ENCODE results near the gene SLC35E3.
"Not testable (repeated sequence)": the region's sequence is repeated elsewhere in the genome, so short reads cannot be mapped to it uniquely, and the experiment has no call there.

Gene SLC35E3

DNA sequence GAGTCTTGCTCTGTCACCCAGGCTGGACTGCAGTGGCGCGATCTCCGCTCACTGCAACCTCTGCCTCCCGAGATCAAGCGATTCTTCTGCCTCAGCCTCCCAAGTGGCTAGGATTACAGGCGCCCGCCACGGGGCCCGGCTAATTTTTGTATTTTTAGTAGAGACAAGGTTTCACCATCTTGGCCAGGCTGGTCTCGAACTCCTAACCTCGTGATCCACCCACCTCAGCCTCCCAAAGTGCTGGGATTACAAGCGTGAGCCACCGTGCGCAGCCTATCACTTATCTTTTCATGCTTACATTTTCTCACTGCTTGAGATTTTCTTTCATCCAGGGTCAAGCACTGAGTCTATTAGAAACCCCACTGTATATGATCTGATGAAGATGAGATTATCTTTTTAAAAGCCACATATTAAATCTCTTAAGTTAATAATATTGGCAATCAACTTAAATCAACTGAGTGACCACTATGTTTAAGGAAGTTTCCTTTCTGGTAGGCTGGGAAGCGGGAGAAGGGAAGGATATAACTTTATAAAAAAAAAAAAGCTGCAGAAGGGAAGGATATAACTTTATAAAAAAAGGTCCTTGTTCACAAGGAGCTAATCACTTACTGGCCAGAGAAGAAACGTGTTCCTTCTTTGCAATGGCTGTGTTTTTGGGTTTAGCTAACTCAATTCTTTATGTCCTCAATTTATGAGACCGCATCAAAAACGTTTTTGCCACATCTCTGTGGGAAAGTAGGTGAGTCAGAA is 60.7 kb downstream of the SLC35E3 start:
- H3K27me3 Mint-ChIP-seq: no peaks in the 10 kb centered on the region
- H3K36me3 Mint-ChIP-seq (ENCODE audit: low read depth): peaks cover 38% of the 10 kb centered on the region
- peaks cover 13% of the 10 kb centered on the region for H3K4me1 Mint-ChIP-seq (ENCODE audit: low read depth)
- H3K27ac Mint-ChIP-seq: peak overlapping the region; percentile 99
- intact Hi-C loops (cut with micrococcal nuclease): loop anchor here (5.0 kb wide), 1 partner anchor 34 kb away; no protein-coding TSS in a partner anchor
- no peaks in the 10 kb centered on the region for H3K9me3 Mint-ChIP-seq
- H3K4me3 Mint-ChIP-seq: no peak overlapping the region

DNA sequence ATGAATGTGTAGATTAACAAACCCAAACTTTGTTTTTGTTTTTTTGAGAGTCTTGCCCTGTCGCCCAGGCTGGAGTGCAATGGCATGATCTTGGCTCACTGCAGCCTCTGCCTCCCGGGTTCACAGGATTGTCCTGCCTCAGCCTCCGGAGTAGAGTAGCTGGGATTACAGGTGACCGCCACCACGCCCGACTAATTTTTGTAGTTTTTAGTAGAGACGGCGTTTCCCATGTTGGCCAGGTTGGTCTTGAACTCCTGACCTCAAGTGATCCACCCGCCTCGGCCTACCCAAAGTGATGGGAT is 61.2 kb downstream of the SLC35E3 start:
- peak overlapping the region; percentile 99 for H3K27ac Mint-ChIP-seq
- intact Hi-C loops (cut with micrococcal nuclease): loop anchor here (5.0 kb wide), 1 partner anchor 35 kb away; no protein-coding TSS in a partner anchor
- H3K4me3 Mint-ChIP-seq: peak overlapping the region; percentile 89

DNA sequence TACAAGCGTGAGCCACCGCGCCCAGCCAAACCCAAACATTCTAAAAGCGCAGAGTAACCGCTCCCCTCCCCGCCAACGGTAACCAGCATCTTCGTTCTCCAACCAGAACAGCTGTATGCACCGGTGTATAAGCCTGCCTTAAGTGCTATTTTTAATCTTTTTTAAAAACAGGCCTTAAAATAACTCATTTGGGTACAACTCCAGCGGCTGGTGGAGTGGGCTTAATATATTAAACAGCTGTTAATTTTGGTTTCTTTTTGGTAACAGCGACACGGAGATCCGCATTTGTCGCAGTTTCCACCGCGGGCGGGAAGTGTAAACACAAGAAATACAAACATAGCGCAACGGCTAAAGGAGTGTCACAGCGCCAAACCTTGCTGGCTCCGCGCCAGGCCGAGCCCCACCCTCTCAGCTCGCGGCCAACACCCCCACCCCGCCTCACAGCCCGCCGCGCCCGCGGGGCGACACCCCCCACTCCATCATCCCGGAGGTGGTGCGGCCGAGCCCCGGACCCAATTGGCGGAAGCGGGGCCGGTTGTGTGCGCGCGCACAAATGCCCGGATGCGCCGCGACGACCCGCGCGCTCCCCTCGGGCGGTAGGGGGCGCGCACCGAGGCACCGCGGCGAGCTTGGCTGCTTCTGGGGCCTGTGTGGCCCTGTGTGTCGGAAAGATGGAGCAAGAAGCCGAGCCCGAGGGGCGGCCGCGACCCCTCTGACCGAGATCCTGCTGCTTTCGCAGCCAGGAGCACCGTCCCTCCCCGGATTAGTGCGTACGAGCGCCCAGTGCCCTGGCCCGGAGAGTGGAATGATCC is 61.8 kb downstream of the SLC35E3 start, which contains the start of gene MDM2:
TSS of gene MDM2 (plus strand) at position 602 of the 812 bp plus-strand sequence. CDS start 301 bp downstream, outside the sequence.
- Mint-ChIP-seq H3K36me3 (ENCODE audit: low read depth) (peaks cover 48% of the 10 kb centered on the region), H3K27ac (peak within 1 kb of the TSS; percentile 99), H3K4me3 (peak within 1 kb of the TSS; percentile 89), H3K4me1 (ENCODE audit: low read depth) (peaks cover 20% of the 10 kb centered on the region), H3K27me3 (no peaks in the 10 kb centered on the region), H3K9me3 (no peaks in the 10 kb centered on the region)
- intact Hi-C loops (cut with micrococcal nuclease): loop anchor here (1.0 to 5.0 kb wide), 3 partner anchors 20 to 61 kb away; partner anchors contain the start of gene SLC35E3

More for the DNA sequence above, 61.2 kb downstream of the SLC35E3 start:
- peaks cover 43% of the 10 kb centered on the region for H3K36me3 Mint-ChIP-seq (ENCODE audit: low read depth)
- H3K4me1 Mint-ChIP-seq (ENCODE audit: low read depth): peaks cover 15% of the 10 kb centered on the region
- not testable (repeated sequence) for H3K27me3 Mint-ChIP-seq, H3K9me3 Mint-ChIP-seq

DNA sequence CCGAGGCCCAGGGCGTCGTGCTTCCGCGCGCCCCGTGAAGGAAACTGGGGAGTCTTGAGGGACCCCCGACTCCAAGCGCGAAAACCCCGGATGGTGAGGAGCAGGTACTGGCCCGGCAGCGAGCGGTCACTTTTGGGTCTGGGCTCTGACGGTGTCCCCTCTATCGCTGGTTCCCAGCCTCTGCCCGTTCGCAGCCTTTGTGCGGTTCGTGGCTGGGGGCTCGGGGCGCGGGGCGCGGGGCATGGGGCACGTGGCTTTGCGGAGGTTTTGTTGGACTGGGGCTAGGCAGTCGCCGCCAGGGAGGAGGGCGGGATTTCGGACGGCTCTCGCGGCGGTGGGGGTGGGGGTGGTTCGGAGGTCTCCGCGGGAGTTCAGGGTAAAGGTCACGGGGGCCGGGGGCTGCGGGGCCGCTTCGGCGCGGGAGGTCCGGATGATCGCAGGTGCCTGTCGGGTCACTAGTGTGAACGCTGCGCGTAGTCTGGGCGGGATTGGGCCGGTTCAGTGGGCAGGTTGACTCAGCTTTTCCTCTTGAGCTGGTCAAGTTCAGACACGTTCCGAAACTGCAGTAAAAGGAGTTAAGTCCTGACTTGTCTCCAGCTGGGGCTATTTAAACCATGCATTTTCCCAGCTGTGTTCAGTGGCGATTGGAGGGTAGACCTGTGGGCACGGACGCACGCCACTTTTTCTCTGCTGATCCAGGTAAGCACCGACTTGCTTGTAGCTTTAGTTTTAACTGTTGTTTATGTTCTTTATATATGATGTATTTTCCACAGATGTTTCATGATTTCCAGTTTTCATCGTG is 62.6 kb downstream of the SLC35E3 start:
- Mint-ChIP-seq H3K27me3 (no peaks in the 10 kb centered on the region), H3K4me3 (peak overlapping the region; percentile 89), H3K36me3 (ENCODE audit: low read depth) (peaks cover 57% of the 10 kb centered on the region), H3K4me1 (ENCODE audit: low read depth) (peaks cover 26% of the 10 kb centered on the region), H3K9me3 (no peaks in the 10 kb centered on the region), H3K27ac (peak overlapping the region; percentile 99)
- intact Hi-C loops (cut with micrococcal nuclease): loop anchor here (1.0 to 5.0 kb wide), 3 partner anchors 21 to 62 kb away; partner anchors contain the start of gene SLC35E3

DNA sequence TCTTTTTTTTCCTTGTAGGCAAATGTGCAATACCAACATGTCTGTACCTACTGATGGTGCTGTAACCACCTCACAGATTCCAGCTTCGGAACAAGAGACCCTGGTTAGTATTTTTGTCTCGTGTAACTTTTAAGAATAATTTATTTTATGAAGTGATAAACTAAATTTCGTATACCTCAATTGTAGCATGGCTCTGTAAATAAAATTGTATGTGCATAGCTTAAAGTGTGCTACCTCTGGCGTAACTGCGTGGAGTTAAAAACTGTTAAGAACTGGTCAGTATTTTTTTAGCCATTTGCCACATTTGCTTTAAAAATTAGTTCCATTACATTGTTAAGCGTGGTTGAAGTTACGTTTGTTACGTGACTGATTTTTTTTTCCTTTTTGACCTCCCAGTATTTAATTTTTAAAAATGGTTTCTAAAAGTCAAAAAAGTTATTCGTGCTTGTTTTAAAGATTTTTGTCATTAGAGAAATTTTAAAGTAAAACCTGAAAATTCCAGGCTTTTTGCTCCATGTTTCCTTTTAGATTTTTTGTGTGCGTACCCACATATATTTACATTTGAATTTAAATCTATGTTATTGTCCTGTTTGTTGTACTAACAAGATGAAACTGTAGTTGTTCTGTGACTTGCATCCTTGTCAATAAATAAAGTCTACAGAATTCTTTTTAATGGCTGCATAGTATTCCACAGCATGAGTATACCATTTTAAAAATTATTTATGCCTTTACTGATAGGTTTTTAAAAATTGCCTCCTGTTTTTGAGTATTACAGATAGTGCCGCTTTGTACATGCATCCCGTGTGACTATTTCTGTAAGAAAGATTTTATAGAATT is 63.4 kb downstream of the SLC35E3 start:
- Mint-ChIP-seq H3K36me3 (ENCODE audit: low read depth) (peaks cover 65% of the 10 kb centered on the region), H3K4me1 (ENCODE audit: low read depth) (peaks cover 26% of the 10 kb centered on the region), H3K9me3 (no peaks in the 10 kb centered on the region), H3K4me3 (peak overlapping the region; percentile 89), H3K27me3 (no peaks in the 10 kb centered on the region), H3K27ac (peak overlapping the region; percentile 99)
- intact Hi-C loops (cut with micrococcal nuclease): loop anchor here (1.0 to 5.0 kb wide), 2 partner anchors 37 to 60 kb away; no protein-coding TSS in a partner anchor

DNA sequence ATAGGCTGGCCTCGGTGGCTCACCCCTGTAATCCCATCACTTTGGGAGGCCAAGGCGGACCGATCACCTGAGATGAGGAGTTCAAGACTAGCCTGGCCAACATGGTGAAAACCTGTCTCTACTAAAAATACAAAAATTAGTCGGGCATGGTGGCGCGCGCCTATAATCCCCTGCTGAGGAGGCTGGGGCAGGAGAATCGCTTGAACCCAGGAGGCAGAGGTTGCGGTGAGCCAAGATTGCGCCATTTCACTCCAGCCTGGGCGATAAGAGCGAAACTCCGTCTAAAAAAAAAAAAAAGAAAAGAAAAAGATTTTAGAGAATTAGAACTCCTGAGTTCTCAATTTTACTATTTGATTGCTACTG is 64.0 kb downstream of the SLC35E3 start:
- not testable (repeated sequence) for H3K27me3 Mint-ChIP-seq, H3K9me3 Mint-ChIP-seq, H3K27ac Mint-ChIP-seq
- intact Hi-C loops (cut with micrococcal nuclease): loop anchor here (1.0 kb wide), 1 partner anchor 61 kb away; no protein-coding TSS in a partner anchor
- Mint-ChIP-seq H3K4me3 (peak overlapping the region; percentile 39), H3K36me3 (ENCODE audit: low read depth) (peaks cover 71% of the 10 kb centered on the region), H3K4me1 (ENCODE audit: low read depth) (peaks cover 31% of the 10 kb centered on the region)

DNA sequence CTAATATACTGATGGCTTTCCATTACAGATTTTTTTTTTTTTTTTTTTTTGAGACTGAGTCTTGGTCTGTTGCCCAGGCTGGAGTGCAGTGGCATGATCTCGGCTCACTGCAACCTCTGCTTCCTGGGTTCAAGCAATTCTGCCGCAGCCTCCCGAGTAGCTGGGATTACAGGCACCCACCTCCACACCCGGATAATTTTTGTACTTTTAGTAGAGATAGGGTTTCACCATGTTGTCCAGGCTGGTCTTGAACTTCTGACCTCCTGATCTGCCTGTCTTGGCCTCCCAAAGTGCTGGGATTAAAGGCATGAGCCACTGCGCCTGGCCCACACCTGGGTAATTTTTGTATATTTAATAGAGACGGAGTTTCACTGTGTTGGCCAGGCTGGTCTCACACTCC is 65.6 kb downstream of the SLC35E3 start:
- peak overlapping the region; percentile 61 for H3K27ac Mint-ChIP-seq
- intact Hi-C loops (cut with micrococcal nuclease); H3K9me3 Mint-ChIP-seq; H3K27me3 Mint-ChIP-seq: not testable (repeated sequence)
- H3K4me1 Mint-ChIP-seq (ENCODE audit: low read depth): peaks cover 37% of the 10 kb centered on the region
- H3K4me3 Mint-ChIP-seq: peak overlapping the region; percentile 23
- peaks cover 77% of the 10 kb centered on the region for H3K36me3 Mint-ChIP-seq (ENCODE audit: low read depth)

DNA sequence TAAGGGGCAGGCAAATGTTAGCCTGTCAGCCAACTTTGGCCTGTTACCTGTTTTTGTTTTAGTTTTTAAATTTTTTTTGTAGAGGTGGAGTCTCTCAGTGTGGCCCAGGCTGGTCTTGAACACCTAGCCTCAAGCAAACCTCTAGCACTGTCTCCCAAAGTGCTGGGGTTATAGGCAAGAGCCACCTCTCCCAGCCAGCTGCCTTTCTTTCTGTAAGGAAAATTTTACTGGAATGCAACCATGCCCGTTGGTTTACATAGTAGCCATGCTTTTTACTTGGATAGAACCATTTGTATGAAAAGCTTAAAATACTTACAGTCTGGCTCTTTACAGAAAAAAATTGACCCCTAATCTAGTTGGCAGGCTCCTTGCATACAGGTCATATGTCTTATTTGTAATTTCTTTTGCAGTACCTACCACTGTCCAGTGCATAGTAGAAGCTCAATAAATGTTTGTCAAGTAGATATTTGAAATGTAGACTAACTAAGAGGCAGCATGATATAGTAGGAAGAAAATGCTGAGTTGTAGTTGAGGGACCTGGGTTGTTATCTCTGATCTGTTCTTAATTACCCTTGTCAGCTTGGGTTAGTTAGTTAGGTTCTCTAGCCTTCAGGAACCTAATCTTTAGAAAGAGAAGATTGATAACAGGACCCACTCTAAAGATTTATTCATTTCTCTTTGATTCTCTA is 66.7 kb downstream of the SLC35E3 start:
- intact Hi-C loops (cut with micrococcal nuclease): no loop called here
- H3K9me3 Mint-ChIP-seq: no peaks in the 10 kb centered on the region
- no peak overlapping the region for H3K27ac Mint-ChIP-seq
- H3K4me3 Mint-ChIP-seq: no peak overlapping the region
- peaks cover 88% of the 10 kb centered on the region for H3K36me3 Mint-ChIP-seq (ENCODE audit: low read depth)
- peaks cover 32% of the 10 kb centered on the region for H3K4me1 Mint-ChIP-seq (ENCODE audit: low read depth)
- H3K27me3 Mint-ChIP-seq: no peaks in the 10 kb centered on the region

DNA sequence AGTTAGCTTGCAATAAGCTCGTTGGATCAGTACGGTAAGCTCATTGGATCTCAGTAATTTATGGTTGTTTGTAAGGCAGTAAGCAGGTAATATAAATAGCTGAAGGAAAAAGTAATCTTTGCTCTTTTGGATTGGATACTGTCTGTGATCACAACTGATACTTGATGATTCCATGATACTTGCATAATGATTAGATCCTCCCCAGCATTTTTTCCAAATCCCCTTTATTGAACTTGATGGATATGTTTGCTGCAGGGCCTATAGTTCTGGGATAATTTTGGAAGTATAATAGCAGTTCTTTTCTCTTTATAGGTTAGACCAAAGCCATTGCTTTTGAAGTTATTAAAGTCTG is 67.2 kb downstream of the SLC35E3 start:
- intact Hi-C loops (cut with micrococcal nuclease): no loop called here
- Mint-ChIP-seq H3K27ac (no peak overlapping the region), H3K9me3 (no peaks in the 10 kb centered on the region), H3K36me3 (ENCODE audit: low read depth) (peaks cover 83% of the 10 kb centered on the region), H3K4me3 (no peak overlapping the region), H3K27me3 (no peaks in the 10 kb centered on the region), H3K4me1 (ENCODE audit: low read depth) (peaks cover 32% of the 10 kb centered on the region)

DNA sequence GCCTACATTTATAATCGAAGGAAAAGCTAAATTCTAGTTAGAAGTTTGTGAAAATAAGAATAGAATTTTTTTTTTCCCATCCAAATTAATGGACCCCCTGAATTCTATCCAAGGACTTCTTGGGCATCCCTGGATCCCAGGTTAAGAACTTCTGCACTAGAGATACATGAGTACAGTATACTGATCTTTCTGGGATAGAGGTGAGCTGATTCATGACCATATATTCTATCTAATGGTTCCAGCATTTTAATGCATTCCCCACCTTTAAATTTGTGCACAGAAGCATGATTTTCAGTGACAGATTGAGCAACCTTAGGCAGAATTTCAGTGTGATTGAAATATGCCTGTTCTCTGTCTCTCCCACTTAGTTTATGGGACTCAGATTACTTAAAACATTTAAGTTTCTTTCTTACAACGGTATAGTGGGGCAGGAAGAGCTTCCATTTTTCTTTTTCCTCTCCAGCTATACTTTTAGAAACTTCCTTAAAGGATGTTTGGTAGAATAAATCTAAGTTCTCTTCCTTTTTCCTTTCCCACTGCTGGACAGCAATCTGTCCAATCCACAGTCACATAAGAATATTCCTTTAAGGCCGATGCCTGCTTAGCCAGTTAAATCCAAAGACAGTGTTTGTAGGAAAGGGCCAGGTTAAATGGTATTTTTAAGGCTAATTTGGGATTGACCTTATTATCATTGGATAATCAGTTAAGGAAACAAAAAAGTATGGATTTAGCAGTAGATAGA is 68.7 kb downstream of the SLC35E3 start:
- Mint-ChIP-seq H3K36me3 (ENCODE audit: low read depth) (peaks cover 81% of the 10 kb centered on the region), H3K27ac (no peak overlapping the region), H3K4me1 (ENCODE audit: low read depth) (peaks cover 36% of the 10 kb centered on the region), H3K4me3 (no peak overlapping the region), H3K9me3 (no peaks in the 10 kb centered on the region), H3K27me3 (no peaks in the 10 kb centered on the region)
- intact Hi-C loops (cut with micrococcal nuclease): no loop called here

DNA sequence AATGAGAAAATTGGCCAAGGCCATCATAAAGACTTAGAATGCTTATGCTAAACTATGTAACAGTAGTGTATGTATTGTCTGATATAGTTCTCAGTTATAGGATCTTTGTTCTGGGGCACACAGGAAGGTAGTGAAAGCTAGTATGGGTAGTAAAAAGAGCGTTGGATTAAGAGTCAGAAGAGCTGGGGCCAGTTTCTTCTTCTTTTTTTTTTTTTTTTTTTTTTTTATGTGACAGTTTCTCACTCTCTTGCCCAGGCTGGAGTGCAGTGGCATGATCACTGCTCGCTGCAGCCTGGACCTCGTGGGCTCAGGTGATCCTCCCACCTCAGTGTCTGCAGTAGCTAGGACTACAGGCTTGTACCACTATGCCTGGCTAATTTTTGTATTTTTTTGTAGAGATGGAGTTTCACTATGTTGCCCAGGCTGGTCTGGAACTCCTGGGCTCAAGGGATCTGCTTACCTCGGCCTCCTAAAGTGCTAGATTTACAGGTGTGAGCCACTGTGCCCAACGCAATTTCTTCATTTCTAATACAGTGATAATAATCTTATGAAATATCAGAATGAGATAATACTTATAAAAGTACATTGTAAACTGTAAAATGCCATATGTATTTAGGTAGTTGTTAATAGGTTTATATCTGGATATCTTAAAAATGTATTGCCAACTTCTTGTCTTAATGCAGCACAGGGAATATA is 69.4 kb downstream of the SLC35E3 start:
- H3K27ac Mint-ChIP-seq: no peak overlapping the region
- H3K36me3 Mint-ChIP-seq (ENCODE audit: low read depth): peaks cover 77% of the 10 kb centered on the region
- intact Hi-C loops (cut with micrococcal nuclease): no loop called here
- H3K9me3 Mint-ChIP-seq: no peaks in the 10 kb centered on the region
- peaks cover 37% of the 10 kb centered on the region for H3K4me1 Mint-ChIP-seq (ENCODE audit: low read depth)
- H3K27me3 Mint-ChIP-seq: no peaks in the 10 kb centered on the region
- H3K4me3 Mint-ChIP-seq: no peak overlapping the region

Measured in dendritic cell treated with granulocyte-macrophage colony-stimulating factor and Interleukin-4, amounts not matched to agents 40 ng/mL and 50 ng/mL, for 4 days (primary cell).